Stimulated activated CD4-positive, alpha-beta T cell treated with anti-CD3 and anti-CD28 coated beads, Interleukin-4, amount 100 ng/mL, for 48 hours (primary cell): Measurements from ENCODE around the gene PLSCR5.
A peak's percentile ranks its signal among the peaks of the same experiment; 100 is the strongest.

ENCODE experiments used
- DNase-seq, 2 donors: peaks; one replicate each; pipeline ENCODE4 v3.0.0-alpha.2; 2020; ENCODE audit warnings: low read depth in 2 of 2

Gene PLSCR5

GRCh38 chr3:146585156-146585555, 20.0 kb downstream of the PLSCR5 start:
- no peak for DNase-seq

GRCh38 chr3:146581951-146582467, 23.1 kb downstream of the PLSCR5 start:
- no peak for DNase-seq

- DNase-seq, result no peak
Measured at GRCh38 chr3:146581080-146581601, 24.0 kb downstream of the PLSCR5 start.

GRCh38 chr3:146577662-146578061, 27.5 kb downstream of the PLSCR5 start:
- peak in 1 of 2 donors; percentile 7 for DNase-seq

GRCh38 chr3:146575636-146576035, 29.5 kb downstream of the PLSCR5 start:
- no peak for DNase-seq

- DNase-seq, result no peak
Measured at GRCh38 chr3:146574173-146574572, 31.0 kb downstream of the PLSCR5 start.

GRCh38 chr3:146569314-146569713, 35.8 kb downstream of the PLSCR5 start:
- DNase-seq, result no peak

GRCh38 chr3:146566138-146566537, 39.0 kb downstream of the PLSCR5 start:
- no peak for DNase-seq

GRCh38 chr3:146561879-146562278, 43.3 kb downstream of the PLSCR5 start:
- no peak for DNase-seq

GRCh38 chr3:146561463-146561862, 43.7 kb downstream of the PLSCR5 start:
- DNase-seq, result no peak

GRCh38 chr3:146560678-146561077, 44.5 kb downstream of the PLSCR5 start:
- DNase-seq, result no peak

GRCh38 chr3:146559388-146559787, 45.8 kb downstream of the PLSCR5 start:
- DNase-seq, result no peak

- DNase-seq, result no peak
Measured at GRCh38 chr3:146558781-146559180, 46.4 kb downstream of the PLSCR5 start.

GRCh38 chr3:146557745-146558144, 47.4 kb downstream of the PLSCR5 start:
- DNase-seq, result no peak

- no peak for DNase-seq
Measured at GRCh38 chr3:146555311-146555710, 49.8 kb downstream of the PLSCR5 start.

- DNase-seq, result no peak
Measured at GRCh38 chr3:146554151-146554760, 50.9 kb downstream of the PLSCR5 start.

- DNase-seq, result no peak
Measured at GRCh38 chr3:146550743-146551510, 54.2 kb downstream of the PLSCR5 start.

- DNase-seq, result no peak
Measured at GRCh38 chr3:146550070-146550615, 55.0 kb downstream of the PLSCR5 start.

GRCh38 chr3:146547235-146547835, 57.8 kb downstream of the PLSCR5 start:
- no peak for DNase-seq

- no peak for DNase-seq
Measured at GRCh38 chr3:146546366-146546965, 58.7 kb downstream of the PLSCR5 start.

- no peak for DNase-seq
Measured at GRCh38 chr3:146544929-146545528, 60.1 kb downstream of the PLSCR5 start.
